ENCODE data around the gene ACTG1. TPM values are rescaled to one million over a fixed set of nuclear protein-coding genes. Genes with fewer than 3 reads are reported as not detected.

Gene ACTG1
- total RNA-seq, 4 donors from 2014 or later: 829 to 1,848 (median 1,550) TPM

DNA sequence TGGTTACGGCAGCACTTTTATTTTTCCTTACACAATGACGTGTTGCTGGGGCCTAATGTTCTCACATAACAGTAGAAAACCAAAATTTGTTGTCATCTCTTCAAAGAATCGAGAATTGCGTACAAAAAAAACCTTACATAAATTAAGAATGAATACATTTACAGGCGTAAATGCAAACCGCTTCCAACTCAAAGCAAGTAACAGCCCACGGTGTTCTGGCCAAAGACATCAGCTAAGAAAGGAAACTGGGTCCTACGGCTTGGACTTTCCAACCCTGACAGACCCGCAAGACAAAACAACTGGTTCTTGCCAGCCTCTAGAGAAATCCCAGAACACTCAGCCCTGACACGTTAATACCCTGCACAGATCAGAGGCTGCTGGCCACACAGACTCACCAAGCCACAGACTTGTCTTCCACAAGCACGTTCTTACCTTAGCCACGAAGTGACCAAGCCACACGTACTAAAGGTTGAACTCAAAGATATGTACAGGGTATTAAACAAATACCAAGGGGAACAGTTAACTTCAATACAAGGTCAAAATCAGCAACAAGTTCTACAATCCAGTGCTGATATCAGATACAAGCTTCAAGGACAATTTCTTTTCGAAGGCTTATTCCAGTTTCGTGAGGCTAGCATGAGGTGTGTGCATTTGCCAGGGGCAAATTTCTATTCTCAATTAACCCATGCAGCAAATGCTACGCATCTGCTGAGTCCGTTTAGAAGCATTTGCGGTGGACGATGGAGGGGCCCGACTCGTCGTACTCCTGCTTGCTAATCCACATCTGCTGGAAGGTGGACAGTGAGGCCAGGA is 2.4 kb downstream of the ACTG1 start:
- peaks cover 0 to 36% (median 6%) of the 10 kb centered on the region in 3 donors for H3K4me1 ChIP-seq
- H3K27ac ChIP-seq: peak overlapping the region; percentile 16 to 100 (median 98)
- H3K36me3 ChIP-seq: peaks cover 0 to 40% of the 10 kb centered on the region in 2 donors
- ATAC-seq: no peak
- WGBS, 2 donors (ENCODE audit: low coverage in 1 of 2): 1 to 8% methylated on average over 14 to 16 of the region's 22 CpGs
- TF ChIP-seq POLR2A (IDR thresholded peaks at IDR 0.05) (no peak), POLR2AphosphoS5 (IDR thresholded peaks at IDR 0.05) (no peak), EP300 (IDR thresholded peaks at IDR 0.05) (no peak)
- TF ChIP-seq, protein P1, sequence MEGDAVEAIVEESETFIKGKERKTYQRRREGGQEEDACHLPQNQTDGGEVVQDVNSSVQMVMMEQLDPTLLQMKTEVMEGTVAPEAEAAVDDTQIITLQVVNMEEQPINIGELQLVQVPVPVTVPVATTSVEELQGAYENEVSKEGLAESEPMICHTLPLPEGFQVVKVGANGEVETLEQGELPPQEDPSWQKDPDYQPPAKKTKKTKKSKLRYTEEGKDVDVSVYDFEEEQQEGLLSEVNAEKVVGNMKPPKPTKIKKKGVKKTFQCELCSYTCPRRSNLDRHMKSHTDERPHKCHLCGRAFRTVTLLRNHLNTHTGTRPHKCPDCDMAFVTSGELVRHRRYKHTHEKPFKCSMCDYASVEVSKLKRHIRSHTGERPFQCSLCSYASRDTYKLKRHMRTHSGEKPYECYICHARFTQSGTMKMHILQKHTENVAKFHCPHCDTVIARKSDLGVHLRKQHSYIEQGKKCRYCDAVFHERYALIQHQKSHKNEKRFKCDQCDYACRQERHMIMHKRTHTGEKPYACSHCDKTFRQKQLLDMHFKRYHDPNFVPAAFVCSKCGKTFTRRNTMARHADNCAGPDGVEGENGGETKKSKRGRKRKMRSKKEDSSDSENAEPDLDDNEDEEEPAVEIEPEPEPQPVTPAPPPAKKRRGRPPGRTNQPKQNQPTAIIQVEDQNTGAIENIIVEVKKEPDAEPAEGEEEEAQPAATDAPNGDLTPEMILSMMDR (IDR thresholded peaks at IDR 0.05): no peak
- no peaks in the 10 kb centered on the region for H3K9me3 ChIP-seq
- no peaks in the 10 kb centered on the region for H3K27me3 ChIP-seq
- peak overlapping the region; percentile 70 to 83 for H3K4me3 ChIP-seq

DNA sequence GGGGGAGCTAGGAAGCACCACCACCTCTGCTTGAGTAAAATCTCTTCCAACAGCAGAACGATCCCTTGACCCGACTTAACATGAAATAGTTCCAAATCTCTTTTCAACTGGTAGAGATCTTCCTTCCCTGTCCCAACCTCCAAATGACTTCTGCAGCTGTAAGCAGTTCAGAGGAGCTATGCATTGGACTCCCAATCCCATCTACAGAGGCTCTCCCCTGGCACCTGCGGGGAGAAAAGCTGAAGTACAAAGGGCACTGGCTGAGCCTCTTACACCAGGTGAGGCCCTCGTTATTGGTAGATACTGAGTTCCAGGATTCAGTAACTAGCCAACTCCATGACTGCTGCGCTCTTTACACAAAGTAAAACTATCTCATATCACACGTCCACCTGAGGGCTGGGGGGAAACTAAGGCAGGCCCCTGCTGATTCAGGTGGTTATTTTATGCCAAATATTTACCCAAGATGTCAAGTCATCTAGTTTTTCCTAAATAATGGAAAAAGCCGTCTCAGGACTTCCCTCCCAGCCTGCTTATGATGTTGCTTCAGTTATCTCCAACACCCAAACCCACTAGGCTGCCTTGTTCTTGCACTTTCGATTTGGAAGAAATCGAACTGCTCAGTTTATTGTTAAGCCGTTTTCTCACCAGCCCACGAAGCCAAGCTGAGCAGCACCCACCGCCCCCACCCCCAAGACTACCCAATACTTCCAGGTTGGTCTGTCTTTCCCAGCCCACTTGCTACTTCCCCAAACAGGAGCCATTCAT is 3.2 kb downstream of the ACTG1 start:
- Histone ChIP-seq H3K4me3 (peak overlapping the region; percentile 70 to 83), H3K9me3 (no peaks in the 10 kb centered on the region), H3K4me1 (peaks cover 0 to 32% (median 6%) of the 10 kb centered on the region in 3 donors), H3K27me3 (no peaks in the 10 kb centered on the region), H3K36me3 (peaks cover 0 to 40% of the 10 kb centered on the region in 2 donors), H3K27ac (peak overlapping the region; percentile 16 to 100 (median 98))
- no peak for TF ChIP-seq POLR2A (IDR thresholded peaks at IDR 0.05)
- TF ChIP-seq, protein P1 (IDR thresholded peaks at IDR 0.05): no peak
- TF ChIP-seq POLR2AphosphoS5 (IDR thresholded peaks at IDR 0.05): peak; percentile 3
- TF ChIP-seq EP300 (IDR thresholded peaks at IDR 0.05): no peak
- no peak for ATAC-seq
- WGBS, 2 donors (ENCODE audit: low coverage in 1 of 2): 5 to 9% methylated on average over 10 of the region's 12 CpGs

GRCh38 chr17:81508639-81509206 is 3.9 kb downstream of the ACTG1 start:
- TF ChIP-seq EP300 (IDR thresholded peaks at IDR 0.05): no peak
- TF ChIP-seq POLR2A (IDR thresholded peaks at IDR 0.05): peak in 1 of 2 donors; percentile 13
- peak; percentile 30 for TF ChIP-seq POLR2AphosphoS5 (IDR thresholded peaks at IDR 0.05)
- TF ChIP-seq, protein P1 (IDR thresholded peaks at IDR 0.05): no peak
- Histone ChIP-seq H3K4me3 (peak overlapping the region; percentile 70 to 83), H3K27ac (peak overlapping the region in 3 of 4 donors; percentile 96 to 100 (median 99)), H3K9me3 (no peaks in the 10 kb centered on the region), H3K27me3 (no peaks in the 10 kb centered on the region), H3K36me3 (peaks cover 0 to 40% of the 10 kb centered on the region in 2 donors), H3K4me1 (peaks cover 0 to 25% (median 6%) of the 10 kb centered on the region in 3 donors)
- ATAC-seq: no peak
- 27 to 39% methylated on average over 7 to 9 of the region's 10 CpGs for WGBS, 2 donors (ENCODE audit: low coverage in 1 of 2)

- no peaks in the 10 kb centered on the region for H3K9me3 ChIP-seq
- H3K27ac ChIP-seq: no peak overlapping the region
- H3K36me3 ChIP-seq: peaks cover 0 to 5% of the 10 kb centered on the region in 2 donors
- no peak for TF ChIP-seq EP300 (IDR thresholded peaks at IDR 0.05)
- TF ChIP-seq, protein P1 (IDR thresholded peaks at IDR 0.05): no peak
- TF ChIP-seq POLR2A (IDR thresholded peaks at IDR 0.05): no peak
- no peak for TF ChIP-seq POLR2AphosphoS5 (IDR thresholded peaks at IDR 0.05)
- peaks cover 0 to 5% (median 0%) of the 10 kb centered on the region in 3 donors for H3K4me1 ChIP-seq
- no peak for ATAC-seq
- no peak overlapping the region for H3K4me3 ChIP-seq
- no peaks in the 10 kb centered on the region for H3K27me3 ChIP-seq
These were observed 9.0 kb downstream of the ACTG1 start for GRCh38 chr17:81503619-81504018.
